ENCODE results near the gene PDE11A.

GRCh38 chr2:177742851-177743250, 329.7 kb downstream of the PDE11A start:
- TF ChIP-seq CTCF (IDR thresholded peaks at IDR 0.05; ENCODE audit: control extremely low read depth in 1 of 3, insufficient read depth in 1 of 3, low read depth in 1 of 3, low read length in 3 of 3): no peak
- no peak for TF ChIP-seq RXRA (IDR thresholded peaks at IDR 0.05; ENCODE audit: insufficient read depth, low read depth, low read length)

All from H1 (cell line).